Astrocyte (in vitro differentiated cells and primary cell): ENCODE data around the gene UGT1A3. TPM values are rescaled to one million over a fixed set of nuclear protein-coding genes. Genes with fewer than 3 reads are reported as not detected.
"Not testable (repeated sequence)": the region's sequence is repeated elsewhere in the genome, so short reads cannot be mapped to it uniquely, and the experiment has no call there.

Experiments
- DNase-seq: peaks from one replicate; pipeline ENCODE4 v3.0.0-alpha.2; 2010; ENCODE audit warnings: low read depth
- FAIRE-seq: peaks from 2 replicates; lab custom pipeline; 2011; peaks lifted over from hg19 to GRCh38; lab: Jason Lieb, UNC
- H2AFZ ChIP-seq: 2 replicates; pipeline ENCODE4 v1.6.0; 2012; ENCODE audit warnings: low read depth, low read length, inconsistent platforms
- H3K27ac ChIP-seq: 2 replicates; pipeline ENCODE4 v1.5.1; 2011; ENCODE audit warnings: low read depth, low read length, inconsistent platforms
- H3K27me3 ChIP-seq: 2 replicates; pipeline ENCODE4 v1.6.0; 2011; ENCODE audit warnings: low read length, inconsistent platforms; ENCODE audit not compliant: insufficient read depth
- H3K36me3 ChIP-seq: 2 replicates; pipeline ENCODE4 v1.5.1; 2011; ENCODE audit warnings: low read length, inconsistent platforms; ENCODE audit not compliant: insufficient read depth
- H3K4me1 ChIP-seq: 2 replicates; pipeline ENCODE4 v1.5.1; 2011; ENCODE audit warnings: low read length, inconsistent platforms; ENCODE audit not compliant: insufficient read depth
- H3K4me2 ChIP-seq: 2 replicates; pipeline ENCODE4 v1.6.0; 2012; ENCODE audit warnings: low read length, inconsistent platforms
- H3K4me3 ChIP-seq: 2 replicates; pipeline ENCODE4 v1.5.1; 2011; ENCODE audit warnings: low read depth, mild to moderate bottlenecking, low read length, inconsistent platforms; ENCODE audit not compliant: insufficient read depth
- H3K79me2 ChIP-seq: 2 replicates; pipeline ENCODE4 v1.6.0; 2012; ENCODE audit warnings: mild to moderate bottlenecking, low read length, inconsistent platforms; ENCODE audit not compliant: insufficient read depth
- H3K9ac ChIP-seq: 2 replicates; pipeline ENCODE4 v1.6.0; 2012; ENCODE audit warnings: mild to moderate bottlenecking, low read length, inconsistent platforms
- H3K9me3 ChIP-seq: 2 replicates; pipeline ENCODE4 v1.5.1; 2012; ENCODE audit warnings: low read depth, mild to moderate bottlenecking, low read length, inconsistent platforms; ENCODE audit not compliant: insufficient read depth
- H4K20me1 ChIP-seq: 2 replicates; pipeline ENCODE4 v1.6.0; 2012; ENCODE audit warnings: low read length, inconsistent platforms; ENCODE audit not compliant: insufficient read depth
- H3K27ac Mint-ChIP-seq: one replicate; pipeline ENCODE4 v1.8.0; 2021; ENCODE audit warnings: mild to moderate bottlenecking, mixed read lengths; ENCODE audit not compliant: unreplicated experiment
- H3K27me3 Mint-ChIP-seq: one replicate; pipeline ENCODE4 v1.8.0; 2021; ENCODE audit warnings: low read depth, mixed read lengths; ENCODE audit not compliant: unreplicated experiment
- H3K36me3 Mint-ChIP-seq: one replicate; pipeline ENCODE4 v1.8.0; 2021; ENCODE audit warnings: low read depth, mixed read lengths; ENCODE audit not compliant: unreplicated experiment
- H3K4me1 Mint-ChIP-seq: one replicate; pipeline ENCODE4 v1.8.0; 2021; ENCODE audit warnings: low read depth, mixed read lengths; ENCODE audit not compliant: unreplicated experiment
- H3K4me3 Mint-ChIP-seq: one replicate; pipeline ENCODE4 v1.8.0; 2021; ENCODE audit warnings: mild to moderate bottlenecking, moderate library complexity, mixed read lengths; ENCODE audit not compliant: unreplicated experiment
- H3K9me3 Mint-ChIP-seq: one replicate; pipeline ENCODE4 v1.8.0; 2021; ENCODE audit warnings: mild to moderate bottlenecking, mixed read lengths; ENCODE audit not compliant: unreplicated experiment
- CTCF ChIP-seq: IDR thresholded peaks from 2 replicates; pipeline ENCODE4 v1.5.1; 2011; ENCODE audit warnings: low read depth, mild to moderate bottlenecking, inconsistent platforms, low read length, moderate library complexity; ENCODE audit not compliant: insufficient read depth
- EZH2 ChIP-seq: IDR thresholded peaks from 2 replicates; pipeline ENCODE4 v1.6.1; 2012; ENCODE audit warnings: mild to moderate bottlenecking, low read length, inconsistent platforms; ENCODE audit not compliant: insufficient read depth
- total RNA-seq: library from RNA; stranded (reverse); gene quantifications from 2 replicates; pipeline ENCODE4 v1.2.1, GENCODE V29; 2021

The UGT1A3 gene
- total RNA-seq, 1 donor from 2014 or later: not detected

GRCh38 chr2:233747283-233747544, 18.4 kb downstream of the UGT1A3 start:
- FAIRE-seq (no peak), DNase-seq (no peak)
- Histone ChIP-seq H3K79me2 (no peaks in the 10 kb centered on the region), H2AFZ (no peak overlapping the region), H3K4me1 (no peaks in the 10 kb centered on the region), H4K20me1 (no peaks in the 10 kb centered on the region), H3K9me3 (no peaks in the 10 kb centered on the region), H3K4me2 (no peak overlapping the region), H3K27me3 (no peaks in the 10 kb centered on the region), H3K4me3 (no peak overlapping the region), H3K36me3 (no peaks in the 10 kb centered on the region), H3K27ac (no peak overlapping the region), H3K9ac (no peak overlapping the region)
- no peaks in the 10 kb centered on the region for H3K4me1 Mint-ChIP-seq
- H3K27me3 Mint-ChIP-seq: peaks cover 21% of the 10 kb centered on the region
- H3K4me3 Mint-ChIP-seq: no peak overlapping the region
- no peaks in the 10 kb centered on the region for H3K36me3 Mint-ChIP-seq
- H3K27ac Mint-ChIP-seq: no peak overlapping the region
- peaks cover 19% of the 10 kb centered on the region for H3K9me3 Mint-ChIP-seq
- no peak for TF ChIP-seq CTCF
- TF ChIP-seq EZH2: no peak

GRCh38 chr2:233750689-233751088, 21.8 kb downstream of the UGT1A3 start:
- not testable (repeated sequence) for H3K4me3 ChIP-seq, H3K27ac ChIP-seq, FAIRE-seq, H3K79me2 ChIP-seq, H3K36me3 ChIP-seq, H3K36me3 Mint-ChIP-seq, H3K9ac ChIP-seq, H3K4me2 ChIP-seq, H3K27ac Mint-ChIP-seq, H3K4me1 ChIP-seq, H3K27me3 ChIP-seq, DNase-seq, H3K4me1 Mint-ChIP-seq, H4K20me1 ChIP-seq, H3K4me3 Mint-ChIP-seq, H3K9me3 ChIP-seq, H2AFZ ChIP-seq
- H3K27me3 Mint-ChIP-seq: peaks cover 16% of the 10 kb centered on the region
- peaks cover 20% of the 10 kb centered on the region for H3K9me3 Mint-ChIP-seq

DNA sequence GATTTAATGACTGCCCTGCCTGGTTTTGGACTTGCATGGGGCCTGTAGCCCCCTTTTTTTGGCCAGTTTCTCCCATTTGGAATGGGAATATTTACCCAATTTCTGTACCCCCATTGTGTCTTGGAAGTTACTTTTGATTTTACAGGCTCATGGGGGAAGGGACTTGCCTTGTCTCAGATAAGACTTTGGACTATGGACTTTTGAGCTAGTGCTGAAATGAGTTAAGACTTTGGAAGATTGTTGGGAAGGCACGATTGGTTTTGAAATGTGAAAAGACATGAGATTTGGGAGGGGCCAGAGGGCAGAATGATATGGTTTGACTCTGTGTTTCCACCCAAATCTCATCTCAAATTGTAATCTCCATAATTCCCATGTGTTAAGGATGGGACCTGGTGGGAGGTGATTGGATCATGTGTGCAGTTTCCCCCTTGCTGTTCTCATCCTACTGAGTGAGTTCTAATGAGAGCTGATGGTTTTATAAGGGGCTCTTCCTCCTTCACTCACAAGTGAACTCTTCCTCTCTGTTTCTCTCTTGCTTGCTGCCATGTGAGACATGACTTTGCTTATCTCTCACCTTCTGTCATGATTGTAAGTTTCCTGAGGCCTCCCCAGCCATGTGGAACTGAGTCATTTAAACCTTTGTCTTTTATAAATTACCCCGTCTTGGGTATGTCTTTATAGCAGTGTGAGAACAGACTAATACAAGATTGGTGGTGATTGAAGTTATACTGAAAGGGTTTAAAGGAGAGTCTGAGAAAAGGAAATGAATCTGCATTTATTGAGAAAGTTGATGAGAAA, 22.6 kb downstream of the UGT1A3 start:
- H3K27ac Mint-ChIP-seq, DNase-seq, H3K4me1 Mint-ChIP-seq, H3K9me3 ChIP-seq, H3K27me3 ChIP-seq, H3K4me2 ChIP-seq, H3K36me3 Mint-ChIP-seq, H3K4me3 Mint-ChIP-seq, H3K4me1 ChIP-seq, H3K4me3 ChIP-seq, H3K36me3 ChIP-seq, H3K9ac ChIP-seq, H4K20me1 ChIP-seq, H3K79me2 ChIP-seq, H2AFZ ChIP-seq, H3K27ac ChIP-seq: not testable (repeated sequence)
- H3K9me3 Mint-ChIP-seq: peaks cover 20% of the 10 kb centered on the region
- FAIRE-seq: peak; percentile 55
- peaks cover 14% of the 10 kb centered on the region for H3K27me3 Mint-ChIP-seq
